Measurements from ENCODE around the gene WDR59. TPM values are rescaled to one million over a fixed set of nuclear protein-coding genes. Genes with fewer than 3 reads are reported as not detected.
A peak's percentile ranks its signal among the peaks of the same experiment; 100 is the strongest.

The WDR59 gene
- total RNA-seq, 2 donors from 2014 or later: 105 to 110 TPM

DNA sequence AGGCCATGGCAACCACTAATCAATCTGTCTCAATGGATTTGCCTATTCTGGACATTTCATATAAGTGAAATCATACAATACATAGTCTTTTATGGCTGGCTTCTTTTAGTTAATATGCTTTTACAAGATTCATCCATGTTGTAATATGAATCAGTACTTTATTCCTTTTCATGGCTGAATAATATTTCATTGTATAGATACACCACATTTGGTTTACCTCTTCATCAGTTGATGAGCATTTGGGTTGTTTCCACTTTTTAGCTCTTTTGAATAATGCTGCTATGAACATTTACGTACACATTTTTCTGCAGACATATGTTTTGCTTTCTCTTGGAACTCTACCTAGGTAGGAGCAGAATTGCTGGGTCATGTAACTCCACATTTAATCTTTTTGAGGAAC, 11.1 kb upstream of the WDR59 start:
- H3K9ac ChIP-seq (ENCODE audit: extremely low read depth, low read length, poor library complexity, severe bottlenecking): no peak overlapping the region
- Mint-ChIP-seq H3K27ac (no peak overlapping the region), H3K9me3 (no peaks in the 10 kb centered on the region), H3K27me3 (ENCODE audit: insufficient read depth) (peaks cover 6% of the 10 kb centered on the region), H3K36me3 (ENCODE audit: low read depth) (no peaks in the 10 kb centered on the region), H3K4me3 (no peak overlapping the region), H3K4me1 (peaks cover 29% of the 10 kb centered on the region)
- H3K27ac ChIP-seq (ENCODE audit: low read depth, low read length): no peak overlapping the region
- H3K9me3 ChIP-seq (ENCODE audit: control insufficient read depth, low read length): no peaks in the 10 kb centered on the region
- DNase-seq: no peak
- peaks cover 9% of the 10 kb centered on the region for H3K4me1 ChIP-seq (ENCODE audit: control insufficient read depth, insufficient read depth, low read length)
- WGBS, 2 experiments (ENCODE audit: insufficient coverage in 1 of 2, insufficient read length in 1 of 2): 89 to 95% methylated on average over 1 of the region's 1 CpG
- no peaks in the 10 kb centered on the region for H3K27me3 ChIP-seq (ENCODE audit: control insufficient read depth, insufficient read depth, low read length, poor library complexity, severe bottlenecking)
- H3K36me3 ChIP-seq (ENCODE audit: control insufficient read depth, insufficient read depth, low read length): no peaks in the 10 kb centered on the region
- TF ChIP-seq, protein P1, sequence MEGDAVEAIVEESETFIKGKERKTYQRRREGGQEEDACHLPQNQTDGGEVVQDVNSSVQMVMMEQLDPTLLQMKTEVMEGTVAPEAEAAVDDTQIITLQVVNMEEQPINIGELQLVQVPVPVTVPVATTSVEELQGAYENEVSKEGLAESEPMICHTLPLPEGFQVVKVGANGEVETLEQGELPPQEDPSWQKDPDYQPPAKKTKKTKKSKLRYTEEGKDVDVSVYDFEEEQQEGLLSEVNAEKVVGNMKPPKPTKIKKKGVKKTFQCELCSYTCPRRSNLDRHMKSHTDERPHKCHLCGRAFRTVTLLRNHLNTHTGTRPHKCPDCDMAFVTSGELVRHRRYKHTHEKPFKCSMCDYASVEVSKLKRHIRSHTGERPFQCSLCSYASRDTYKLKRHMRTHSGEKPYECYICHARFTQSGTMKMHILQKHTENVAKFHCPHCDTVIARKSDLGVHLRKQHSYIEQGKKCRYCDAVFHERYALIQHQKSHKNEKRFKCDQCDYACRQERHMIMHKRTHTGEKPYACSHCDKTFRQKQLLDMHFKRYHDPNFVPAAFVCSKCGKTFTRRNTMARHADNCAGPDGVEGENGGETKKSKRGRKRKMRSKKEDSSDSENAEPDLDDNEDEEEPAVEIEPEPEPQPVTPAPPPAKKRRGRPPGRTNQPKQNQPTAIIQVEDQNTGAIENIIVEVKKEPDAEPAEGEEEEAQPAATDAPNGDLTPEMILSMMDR (conservative IDR thresholded peaks at IDR 0.05): no peak
- no peak overlapping the region for H3K4me3 ChIP-seq (ENCODE audit: low read length)

DNA sequence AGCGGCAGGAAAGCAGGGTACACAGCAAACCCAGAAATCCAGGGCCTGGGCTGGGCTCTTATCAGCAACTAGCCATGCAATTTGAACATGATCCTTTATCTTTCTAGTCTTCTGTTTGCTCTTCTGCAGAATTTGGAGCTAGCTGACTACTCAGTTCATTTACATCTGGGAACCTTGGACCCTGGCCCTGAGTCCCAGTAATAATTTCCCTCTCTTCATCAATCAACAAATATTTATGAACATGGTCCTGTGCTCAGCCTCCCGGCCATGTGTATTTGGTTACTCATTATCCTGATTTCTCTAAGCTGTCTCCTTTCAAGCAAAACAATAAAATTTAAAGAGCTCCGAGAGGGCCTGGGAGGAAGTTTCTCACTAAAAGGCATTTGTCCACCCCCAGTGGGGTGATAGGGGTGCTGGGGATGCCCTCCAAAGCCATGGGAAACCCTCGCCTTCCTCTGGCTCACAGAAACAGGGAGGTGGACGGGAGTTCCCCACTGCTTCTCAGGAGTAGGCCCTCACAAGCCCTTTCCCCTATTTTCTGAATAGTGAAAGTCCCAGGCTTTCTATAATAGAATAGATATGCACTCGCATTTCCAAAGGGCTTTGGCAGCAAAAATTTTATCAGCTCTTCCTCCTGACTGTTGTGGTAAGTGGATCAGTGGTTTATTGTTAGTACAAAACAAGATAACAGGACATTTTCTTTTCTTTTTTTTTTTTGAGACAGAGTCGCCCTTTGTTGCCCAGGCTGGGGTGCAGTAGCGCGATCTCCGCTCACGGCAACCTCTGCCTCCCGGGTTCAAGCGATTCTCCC, 6.9 kb upstream of the WDR59 start:
- H3K9me3 ChIP-seq (ENCODE audit: control insufficient read depth, low read length): no peaks in the 10 kb centered on the region
- H3K27me3 ChIP-seq (ENCODE audit: control insufficient read depth, insufficient read depth, low read length, poor library complexity, severe bottlenecking): no peaks in the 10 kb centered on the region
- peaks cover 12% of the 10 kb centered on the region for H3K4me1 Mint-ChIP-seq
- H3K36me3 Mint-ChIP-seq (ENCODE audit: low read depth): no peaks in the 10 kb centered on the region
- no peak overlapping the region for H3K4me3 ChIP-seq (ENCODE audit: low read length)
- TF ChIP-seq, protein P1 (conservative IDR thresholded peaks at IDR 0.05): no peak
- H3K27me3 Mint-ChIP-seq (ENCODE audit: insufficient read depth): no peaks in the 10 kb centered on the region
- peaks cover 4% of the 10 kb centered on the region for H3K4me1 ChIP-seq (ENCODE audit: control insufficient read depth, insufficient read depth, low read length)
- no peak overlapping the region for H3K9ac ChIP-seq (ENCODE audit: extremely low read depth, low read length, poor library complexity, severe bottlenecking)
- no peaks in the 10 kb centered on the region for H3K36me3 ChIP-seq (ENCODE audit: control insufficient read depth, insufficient read depth, low read length)
- H3K4me3 Mint-ChIP-seq: no peak overlapping the region
- no peak for DNase-seq
- 77 to 98% methylated on average over 5 to 13 of the region's 13 CpGs for WGBS, 2 experiments (ENCODE audit: insufficient coverage in 1 of 2, insufficient read length in 1 of 2)
- H3K27ac Mint-ChIP-seq: peak overlapping the region; percentile 71
- no peaks in the 10 kb centered on the region for H3K9me3 Mint-ChIP-seq
- no peak overlapping the region for H3K27ac ChIP-seq (ENCODE audit: low read depth, low read length)

DNA sequence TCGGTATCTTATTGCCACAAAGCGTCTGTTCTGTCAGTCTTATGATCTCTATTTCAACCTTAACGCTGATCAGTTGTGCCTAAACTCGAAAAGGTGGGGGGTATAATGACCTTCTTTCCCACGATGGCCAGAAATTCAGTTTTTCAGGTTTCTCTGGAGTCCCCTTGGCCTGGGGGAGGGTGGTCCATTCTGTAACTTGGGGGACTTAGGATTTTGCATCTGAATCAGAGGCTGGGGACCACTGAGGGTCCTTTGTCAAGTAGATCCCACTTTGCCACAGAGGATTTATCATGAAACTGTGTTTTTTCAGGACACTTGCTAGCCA, 6.3 kb upstream of the WDR59 start:
- Histone ChIP-seq H3K36me3 (ENCODE audit: control insufficient read depth, insufficient read depth, low read length) (no peaks in the 10 kb centered on the region), H3K9me3 (ENCODE audit: control insufficient read depth, low read length) (no peaks in the 10 kb centered on the region), H3K4me1 (ENCODE audit: control insufficient read depth, insufficient read depth, low read length) (peaks cover 4% of the 10 kb centered on the region), H3K27ac (ENCODE audit: low read depth, low read length) (no peak overlapping the region), H3K9ac (ENCODE audit: extremely low read depth, low read length, poor library complexity, severe bottlenecking) (no peak overlapping the region), H3K4me3 (ENCODE audit: low read length) (no peak overlapping the region), H3K27me3 (ENCODE audit: control insufficient read depth, insufficient read depth, low read length, poor library complexity, severe bottlenecking) (no peaks in the 10 kb centered on the region)
- no peaks in the 10 kb centered on the region for H3K9me3 Mint-ChIP-seq
- TF ChIP-seq, protein P1 (conservative IDR thresholded peaks at IDR 0.05): no peak
- no peak overlapping the region for H3K27ac Mint-ChIP-seq
- H3K27me3 Mint-ChIP-seq (ENCODE audit: insufficient read depth): no peaks in the 10 kb centered on the region
- H3K4me1 Mint-ChIP-seq: peaks cover 10% of the 10 kb centered on the region
- no peaks in the 10 kb centered on the region for H3K36me3 Mint-ChIP-seq (ENCODE audit: low read depth)
- no peak overlapping the region for H3K4me3 Mint-ChIP-seq
- no peak for DNase-seq
- WGBS, 2 experiments (ENCODE audit: insufficient coverage in 1 of 2, insufficient read length in 1 of 2): 87 to 95% methylated on average over 4 to 5 of the region's 5 CpGs
